ENCODE data around the gene CCDC154.

CCDC154 gene

DNA sequence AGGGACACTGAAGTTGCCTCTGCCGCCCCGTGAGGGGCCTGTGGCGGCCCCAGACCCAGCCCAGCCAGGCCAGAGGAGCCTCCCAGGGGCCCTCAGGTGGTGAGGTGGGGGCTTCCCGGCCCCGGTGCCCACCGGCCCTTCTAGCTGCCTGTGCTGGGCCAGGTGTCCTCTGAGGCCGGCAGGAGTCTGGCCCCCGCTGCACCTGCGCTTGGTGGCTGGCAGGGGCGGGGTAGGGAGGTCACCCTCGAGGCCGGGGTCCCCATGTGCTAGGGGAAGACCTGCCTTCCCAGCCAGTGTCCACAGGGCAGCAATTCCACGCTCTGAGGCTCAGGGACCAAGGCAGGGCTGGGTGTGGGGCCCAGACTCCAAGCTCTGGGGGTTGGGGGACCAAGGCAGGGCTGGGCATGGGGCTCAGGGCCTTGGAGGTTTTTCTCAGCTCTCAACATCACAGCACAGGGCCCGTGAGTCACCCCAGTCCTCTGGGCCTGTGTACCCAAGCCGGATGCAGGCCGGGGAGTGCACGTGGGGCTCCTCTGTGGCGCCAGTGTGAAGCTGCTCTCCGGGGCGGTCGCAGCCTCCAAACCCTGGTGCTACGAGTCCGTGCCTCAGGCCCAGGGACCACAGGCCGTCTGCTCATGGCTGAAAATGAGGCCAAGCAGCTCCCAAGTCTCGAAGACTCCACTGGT lies 1.3 kb upstream of the CCDC154 start:
- no peak overlapping the region for H3K27ac ChIP-seq (ENCODE audit: poor library complexity, severe bottlenecking)
- no peak overlapping the region for H3K4me3 ChIP-seq (ENCODE audit: severe bottlenecking)
- no peaks in the 10 kb centered on the region for H3K27me3 ChIP-seq (ENCODE audit: insufficient read depth, poor library complexity, severe bottlenecking)
- DNase-seq (ENCODE audit: low spot score) (no peak), ATAC-seq (ENCODE audit: low read depth) (no peak)
- H3K9me3 ChIP-seq (ENCODE audit: severe bottlenecking): no peaks in the 10 kb centered on the region
- H3K36me3 ChIP-seq (ENCODE audit: low read depth): no peaks in the 10 kb centered on the region
- H3K4me1 ChIP-seq (ENCODE audit: insufficient read depth, poor library complexity, severe bottlenecking): no peaks in the 10 kb centered on the region
- TF ChIP-seq, protein P1, sequence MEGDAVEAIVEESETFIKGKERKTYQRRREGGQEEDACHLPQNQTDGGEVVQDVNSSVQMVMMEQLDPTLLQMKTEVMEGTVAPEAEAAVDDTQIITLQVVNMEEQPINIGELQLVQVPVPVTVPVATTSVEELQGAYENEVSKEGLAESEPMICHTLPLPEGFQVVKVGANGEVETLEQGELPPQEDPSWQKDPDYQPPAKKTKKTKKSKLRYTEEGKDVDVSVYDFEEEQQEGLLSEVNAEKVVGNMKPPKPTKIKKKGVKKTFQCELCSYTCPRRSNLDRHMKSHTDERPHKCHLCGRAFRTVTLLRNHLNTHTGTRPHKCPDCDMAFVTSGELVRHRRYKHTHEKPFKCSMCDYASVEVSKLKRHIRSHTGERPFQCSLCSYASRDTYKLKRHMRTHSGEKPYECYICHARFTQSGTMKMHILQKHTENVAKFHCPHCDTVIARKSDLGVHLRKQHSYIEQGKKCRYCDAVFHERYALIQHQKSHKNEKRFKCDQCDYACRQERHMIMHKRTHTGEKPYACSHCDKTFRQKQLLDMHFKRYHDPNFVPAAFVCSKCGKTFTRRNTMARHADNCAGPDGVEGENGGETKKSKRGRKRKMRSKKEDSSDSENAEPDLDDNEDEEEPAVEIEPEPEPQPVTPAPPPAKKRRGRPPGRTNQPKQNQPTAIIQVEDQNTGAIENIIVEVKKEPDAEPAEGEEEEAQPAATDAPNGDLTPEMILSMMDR (IDR thresholded peaks at IDR 0.05; ENCODE audit: poor library complexity, severe bottlenecking): no peak

DNA sequence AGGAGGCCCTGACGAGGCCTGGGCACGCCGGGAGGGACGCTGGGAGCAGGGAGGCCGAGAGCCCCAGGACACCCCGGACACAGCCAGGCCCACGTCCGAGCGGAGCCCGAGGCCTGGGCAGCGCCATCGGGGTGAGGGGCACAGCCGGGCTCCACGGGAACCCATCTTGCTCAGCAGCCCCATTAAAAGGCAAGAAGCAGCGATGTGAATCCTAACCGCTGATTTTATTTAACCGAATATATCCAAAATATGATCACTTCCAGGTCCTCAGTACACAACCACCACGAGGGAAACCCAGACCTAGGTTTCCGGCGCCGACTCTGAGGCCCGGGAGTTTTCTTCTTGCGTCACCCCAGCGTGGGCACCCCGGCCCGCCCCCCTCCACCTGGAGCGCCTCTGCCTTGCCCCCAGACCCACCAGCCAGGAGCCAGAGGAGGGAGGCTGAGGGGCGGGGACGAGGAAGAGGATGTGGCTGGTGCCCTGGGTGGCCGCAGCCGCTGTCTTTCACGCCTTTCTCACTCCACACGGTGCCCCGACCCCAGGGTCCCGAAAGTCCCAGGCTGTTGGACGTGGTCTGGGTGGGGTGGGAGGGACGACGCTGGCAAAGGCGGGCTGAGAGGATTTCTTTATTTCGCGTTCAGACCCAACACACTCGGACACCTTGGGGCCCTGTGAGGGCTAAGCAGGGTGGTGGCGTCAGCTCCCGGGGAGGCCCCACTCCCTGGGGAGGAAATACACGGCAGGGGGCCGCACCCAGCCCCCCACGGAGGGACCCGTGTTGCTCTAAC lies 568 bp upstream of the CCDC154 start:
- Histone ChIP-seq H3K36me3 (ENCODE audit: low read depth) (no peaks in the 10 kb centered on the region), H3K27me3 (ENCODE audit: insufficient read depth, poor library complexity, severe bottlenecking) (no peaks in the 10 kb centered on the region), H3K4me3 (ENCODE audit: severe bottlenecking) (no peak overlapping the region), H3K9me3 (ENCODE audit: severe bottlenecking) (no peaks in the 10 kb centered on the region), H3K27ac (ENCODE audit: poor library complexity, severe bottlenecking) (no peak overlapping the region), H3K4me1 (ENCODE audit: insufficient read depth, poor library complexity, severe bottlenecking) (no peaks in the 10 kb centered on the region)
- ATAC-seq (ENCODE audit: low read depth) (no peak), DNase-seq (ENCODE audit: low spot score) (no peak)
- TF ChIP-seq, protein P1 (IDR thresholded peaks at IDR 0.05; ENCODE audit: poor library complexity, severe bottlenecking): no peak

DNA sequence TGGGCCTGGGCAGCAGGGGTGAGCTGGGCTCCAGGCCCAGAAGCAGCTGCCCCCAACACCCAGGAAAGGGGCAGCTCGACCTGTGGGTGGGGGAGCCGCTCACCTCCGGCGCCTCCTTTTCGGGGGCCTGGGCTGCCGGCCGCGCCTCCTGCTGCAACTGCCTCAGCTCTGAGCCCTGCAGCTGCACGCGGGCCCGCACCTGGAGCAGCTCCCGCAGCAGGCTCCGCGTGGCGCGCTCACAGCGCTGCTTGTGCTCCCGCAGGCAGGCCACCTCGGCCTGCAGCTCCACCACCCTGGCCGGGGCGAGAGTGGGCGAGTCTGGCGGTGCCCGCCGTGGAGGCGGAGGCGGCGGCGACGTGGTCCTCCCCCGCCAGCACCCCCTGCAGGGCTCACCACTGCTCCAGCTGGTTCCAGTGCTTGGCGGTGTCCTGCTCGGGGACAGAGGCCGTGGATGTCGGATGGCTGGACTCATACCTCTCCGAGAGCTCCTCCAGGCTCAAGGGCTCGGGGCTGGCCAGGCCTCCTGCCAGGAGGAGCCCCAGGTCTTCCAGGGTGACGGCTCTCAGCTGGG lies 868 bp downstream of the CCDC154 start:
- TF ChIP-seq, protein P1 (IDR thresholded peaks at IDR 0.05; ENCODE audit: poor library complexity, severe bottlenecking): no peak
- Histone ChIP-seq H3K27ac (ENCODE audit: poor library complexity, severe bottlenecking) (no peak overlapping the region), H3K9me3 (ENCODE audit: severe bottlenecking) (no peaks in the 10 kb centered on the region), H3K27me3 (ENCODE audit: insufficient read depth, poor library complexity, severe bottlenecking) (no peaks in the 10 kb centered on the region), H3K36me3 (ENCODE audit: low read depth) (no peaks in the 10 kb centered on the region), H3K4me1 (ENCODE audit: insufficient read depth, poor library complexity, severe bottlenecking) (no peaks in the 10 kb centered on the region), H3K4me3 (ENCODE audit: severe bottlenecking) (no peak overlapping the region)
- DNase-seq (ENCODE audit: low spot score) (no peak), ATAC-seq (ENCODE audit: low read depth) (0 out of 3 replicates have a peak, but pooled peaks have one; percentile 4)

DNA sequence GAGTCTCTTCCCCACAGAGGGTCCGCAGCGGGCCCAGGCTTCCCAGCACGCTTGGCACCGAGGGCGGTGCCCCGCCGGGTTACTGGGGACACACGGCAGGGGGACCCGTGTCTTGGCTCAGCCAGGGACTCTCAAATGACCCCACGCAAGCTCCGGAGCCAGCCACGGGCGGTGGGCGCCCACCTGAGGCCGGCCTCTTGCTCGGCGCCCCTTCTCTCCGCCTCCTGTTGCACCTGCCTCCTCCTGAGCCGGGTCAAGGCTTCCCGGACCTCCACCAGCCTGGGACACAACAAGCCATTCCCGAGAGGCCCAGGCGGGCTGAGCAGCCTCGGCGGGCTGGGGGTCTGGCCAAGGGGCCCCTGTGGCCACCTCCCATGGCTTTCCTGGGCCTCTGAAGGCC lies 1.7 kb downstream of the CCDC154 start:
- no peaks in the 10 kb centered on the region for H3K9me3 ChIP-seq (ENCODE audit: severe bottlenecking)
- TF ChIP-seq, protein P1 (IDR thresholded peaks at IDR 0.05; ENCODE audit: poor library complexity, severe bottlenecking): no peak
- H3K4me3 ChIP-seq (ENCODE audit: severe bottlenecking): no peak overlapping the region
- H3K4me1 ChIP-seq (ENCODE audit: insufficient read depth, poor library complexity, severe bottlenecking): no peaks in the 10 kb centered on the region
- ATAC-seq (ENCODE audit: low read depth) (no peak), DNase-seq (ENCODE audit: low spot score) (no peak)
- H3K27me3 ChIP-seq (ENCODE audit: insufficient read depth, poor library complexity, severe bottlenecking): no peaks in the 10 kb centered on the region
- H3K27ac ChIP-seq (ENCODE audit: poor library complexity, severe bottlenecking): no peak overlapping the region
- no peaks in the 10 kb centered on the region for H3K36me3 ChIP-seq (ENCODE audit: low read depth)
